Ovary (tissue), 9 donors: ENCODE results near the gene MBD4. TPM values are rescaled to one million over a fixed set of nuclear protein-coding genes. Genes with fewer than 3 reads are reported as not detected.

Experiments used
- DNase-seq, 5 donors: peaks; one replicate each; pipeline ENCODE4 v3.0.0-alpha.2; 2019 to 2020
- H3K27ac ChIP-seq, 2 donors: fragments of 200-600 bp; one replicate each; pipeline versions ENCODE4 v1.5.1 to v1.8.0; 2019 to 2022
- H3K27me3 ChIP-seq: fragments of 200-600 bp; one replicate; pipeline ENCODE4 v1.8.0; 2022
- H3K36me3 ChIP-seq: fragments of 200-600 bp; sonication (generic); one replicate; pipeline ENCODE4 v1.5.1; 2019
- H3K4me1 ChIP-seq: one replicate; pipeline ENCODE4 v1.8.1; 2013; ENCODE audit warnings: mild to moderate bottlenecking, moderate library complexity; ENCODE audit not compliant: insufficient read depth
- H3K4me3 ChIP-seq: fragments of 200-600 bp; sonication (generic); one replicate; pipeline ENCODE4 v1.5.1; 2017
- H3K9me3 ChIP-seq, 2 donors: fragments of 200-600 bp in 1 of 2; sonication (generic) in 1 of 2; one replicate each; pipeline versions ENCODE4 v1.5.1 to v1.8.1; 2013 to 2019; ENCODE audit warnings: mild to moderate bottlenecking in 1 of 2, moderate library complexity in 1 of 2
- CTCF ChIP-seq, 3 donors: fragments of 450-650 bp in 2 of 3; fragments of 200-600 bp in 1 of 3; IDR thresholded peaks; one replicate each; pipeline versions ENCODE4 v1.5.1 to v1.8.0; 2016 to 2022; ENCODE audit warnings: antibody characterized with exemption in 3 of 3, mild to moderate bottlenecking in 1 of 3
- EP300 ChIP-seq: sonication (generic); formaldehyde crosslinking; IDR thresholded peaks from one replicate; pipeline ENCODE4 v1.6.1; 2017; ENCODE audit warnings: antibody characterized with exemption
- POLR2A ChIP-seq: fragments of 450-650 bp; IDR thresholded peaks from one replicate; pipeline ENCODE4 v1.6.1; 2017; ENCODE audit warnings: antibody characterized with exemption, mild to moderate bottlenecking, moderate library complexity
- WGBS, 3 donors: extraction: QIAGEN DNeasy Blood & Tissue Kit in 1 of 3; methylation state at CpG; one replicate each; pipeline versions ENCODE4 v1.1.5 to v1.1.7; 2013 to 2017; 5-methylcytosine and 5-hydroxymethylcytosine counted together
- intact Hi-C, 4 donors: fragments of 100-400 bp; cut with DNase I; formaldehyde crosslinking; loops; one replicate each; pipeline versions ENCODE4 v1.11.0 to v1.15.1; 2022 to 2023
- polyA plus RNA-seq, 2 donors: library from polyadenylated mRNA; stranded (reverse); fragments of 200-250 nt in 1 of 2; fragments of 350-450 nt in 1 of 2; fragmentation: Illumina TruSeq in 1 of 2; extraction: RNeasy Lipid Tissue Mini Kit (QIAGEN cat#74804) in 1 of 2; gene quantifications; one replicate each; pipeline ENCODE4 v1.2.3, GENCODE V29; 2013 to 2014
- total RNA-seq, 7 donors: library from RNA; depleted of rRNA in 2 of 7; stranded (reverse); fragments of >200 nt in 2 of 7; fragmentation: NEBNext Ultra II Directional in 3 of 7; extraction: Animal tissue kit (Norgen Biotek cat#: 25700) in 3 of 7; gene quantifications; one replicate each; pipeline versions ENCODE4 v1.1.0 to v1.2.4, GENCODE V29; 2016 to 2023
- donor health status: DM: no; HTN: no; CAD: no; lungs with moderate emphysema.
- donor health status: DM: no; HTN: no; CAD: no.
- donor health status: Bipolar disorder and iron deficiency.
- donor health status: DM: yes; HTN: yes; CAD: no.
- donor health status: DM: no; HTN: no; CAD: no.
- donor health status: DM: yes; HTN: yes; CAD: no.

The MBD4 gene
- total and polyA plus RNA-seq, 9 donors: 19.5 to 60.0 (median 29.2) TPM

GRCh38 chr3:129432671-129433070 is 7.1 kb downstream of the MBD4 start:
- intact Hi-C loops: loop anchor here in 1 of 4 donors (10.0 kb wide), 1 partner anchor 118 kb away; a partner anchor contains a TSS
- Histone ChIP-seq H3K27ac (no peak overlapping the region), H3K36me3 (no peaks in the 10 kb centered on the region), H3K27me3 (no peaks in the 10 kb centered on the region), H3K4me1 (no peaks in the 10 kb centered on the region), H3K4me3 (no peak overlapping the region), H3K9me3 (no peaks in the 10 kb centered on the region)
- no peak for DNase-seq
- TF ChIP-seq CTCF (IDR thresholded peaks at IDR 0.05): no peak
- TF ChIP-seq EP300: no peak
- no peak for TF ChIP-seq POLR2A

GRCh38 chr3:129432036-129432435 is 7.7 kb downstream of the MBD4 start:
- H3K27ac ChIP-seq: no peak overlapping the region
- no peak for TF ChIP-seq CTCF (IDR thresholded peaks at IDR 0.05)
- TF ChIP-seq POLR2A: no peak
- TF ChIP-seq EP300: no peak
- no peaks in the 10 kb centered on the region for H3K4me1 ChIP-seq
- no peaks in the 10 kb centered on the region for H3K27me3 ChIP-seq
- H3K4me3 ChIP-seq: no peak overlapping the region
- H3K36me3 ChIP-seq: no peaks in the 10 kb centered on the region
- no peak for DNase-seq
- intact Hi-C loops: loop anchor here in 1 of 4 donors (10.0 kb wide), 1 partner anchor 117 kb away; a partner anchor contains a TSS
- no peaks in the 10 kb centered on the region for H3K9me3 ChIP-seq
- WGBS, 3 donors: 91 to 92% (median 92%) methylated on average over 7 of the region's 7 CpGs

GRCh38 chr3:129429602-129430001 is 10.1 kb downstream of the MBD4 start:
- H3K27me3 ChIP-seq: no peaks in the 10 kb centered on the region
- DNase-seq: no peak
- intact Hi-C loops: loop anchor here in 1 of 4 donors (10.0 kb wide), 1 partner anchor 115 kb away; a partner anchor contains a TSS
- no peak overlapping the region for H3K4me3 ChIP-seq
- no peaks in the 10 kb centered on the region for H3K9me3 ChIP-seq
- WGBS, 3 donors: 76 to 91% (median 86%) methylated on average over 4 of the region's 4 CpGs
- H3K27ac ChIP-seq: no peak overlapping the region
- no peaks in the 10 kb centered on the region for H3K4me1 ChIP-seq
- H3K36me3 ChIP-seq: no peaks in the 10 kb centered on the region
- TF ChIP-seq POLR2A: no peak

GRCh38 chr3:129429080-129429451 is 10.7 kb downstream of the MBD4 start:
- Histone ChIP-seq H3K9me3 (no peaks in the 10 kb centered on the region), H3K27me3 (no peaks in the 10 kb centered on the region), H3K4me1 (no peaks in the 10 kb centered on the region), H3K4me3 (peak overlapping the region; percentile 54), H3K27ac (peak overlapping the region in 1 of 2 donors; percentile 53), H3K36me3 (no peaks in the 10 kb centered on the region)
- DNase-seq: no peak
- intact Hi-C loops: no loop called here
- WGBS, 3 donors: 66 to 82% (median 73%) methylated on average over 3 of the region's 3 CpGs
- TF ChIP-seq CTCF (IDR thresholded peaks at IDR 0.05) (no peak), POLR2A (no peak), EP300 (no peak)

GRCh38 chr3:129428376-129429079 is 11.2 kb downstream of the MBD4 start, which contains the start of gene EFCAB12:
Gene EFCAB12, minus strand, starts transcription at chr3:129428636. Its CDS starts 148 bp downstream, at chr3:129428488.
- Histone ChIP-seq H3K4me3 (peak within 1 kb of the TSS; percentile 54), H3K27ac (peak within 1 kb of the TSS in 1 of 2 donors; percentile 53), H3K27me3 (no peaks in the 10 kb centered on the region), H3K4me1 (no peaks in the 10 kb centered on the region), H3K9me3 (no peaks in the 10 kb centered on the region), H3K36me3 (no peaks in the 10 kb centered on the region)
- intact Hi-C loops: no loop called here
- TF ChIP-seq CTCF (IDR thresholded peaks at IDR 0.05) (no peak), EP300 (no peak)
- 0 to 1% (median 1%) methylated on average over 42 of the region's 42 CpGs for WGBS, 3 donors
- DNase-seq: peak; percentile 94 to 97 (median 97)
